OCI-LY7 (cell line): ENCODE data around the gene KRT36. TPM values are rescaled to one million over a fixed set of nuclear protein-coding genes. Genes with fewer than 3 reads are reported as not detected.

Source experiments
- BruUV-seq: library from RNA; stranded (reverse); fragments of 400-500 nt; replicated peaks from 2 replicates; lab custom pipeline; 2021; lab: Mats Ljungman, UMichigan
- CTCF ChIA-PET: fragments of 300-600 bp; sonication (Branson Sonifier 250); formaldehyde crosslinking; loops from one replicate; lab custom pipeline; 2022; ENCODE audit warnings: antibody characterized with exemption; ENCODE audit not compliant: unreplicated experiment; lab: Charles Lee
- POLR2A ChIA-PET: fragments of 300-600 bp; sonication (Branson Sonifier 250); formaldehyde crosslinking; loops from one replicate; lab custom pipeline; 2022; ENCODE audit warnings: antibody characterized with exemption; lab: Charles Lee
- DNase-seq: peaks from one replicate; pipeline ENCODE4 v3.0.0-alpha.2; 2015; ENCODE audit warnings: low spot score
- H2AFZ ChIP-seq: fragments of 200-600 bp; sonication (generic), shearing (Covaris generic); 2 replicates; pipeline ENCODE4 v1.6.1; 2014; ENCODE audit warnings: mild to moderate bottlenecking, antibody characterized with exemption, low read length, moderate library complexity
- H3K27ac ChIP-seq: fragments of 200-600 bp; sonication (generic); 2 replicates; pipeline ENCODE4 v1.5.1; 2014; ENCODE audit warnings: mixed run types, low read depth, mild to moderate bottlenecking, moderate library complexity, low read length, inconsistent platforms; ENCODE audit not compliant: poor library complexity, severe bottlenecking
- H3K36me3 ChIP-seq: fragments of 200-600 bp; sonication (generic); 2 replicates; pipeline ENCODE4 v1.6.1; 2014; ENCODE audit warnings: mild to moderate bottlenecking, antibody characterized with exemption, low read length, moderate library complexity, mixed read lengths; ENCODE audit not compliant: insufficient read depth
- H3K4me1 ChIP-seq: fragments of 200-600 bp; sonication (generic); 2 replicates; pipeline ENCODE4 v1.5.1; 2014; ENCODE audit warnings: mild to moderate bottlenecking, low read length; ENCODE audit not compliant: insufficient read depth, poor library complexity, severe bottlenecking
- H3K4me2 ChIP-seq: fragments of 200-600 bp; sonication (generic); 2 replicates; pipeline ENCODE4 v1.6.1; 2014; ENCODE audit warnings: mild to moderate bottlenecking, low read length
- H3K4me3 ChIP-seq: fragments of 200-600 bp; sonication (generic); 2 replicates; pipeline ENCODE4 v1.5.1; 2014; ENCODE audit warnings: mild to moderate bottlenecking, low read depth, low read length; ENCODE audit not compliant: poor library complexity, severe bottlenecking
- H3K79me2 ChIP-seq: fragments of 200-600 bp; sonication (generic); 2 replicates; pipeline ENCODE4 v1.6.1; 2016; ENCODE audit warnings: low read depth, mild to moderate bottlenecking, low read length, moderate library complexity, mixed read lengths; ENCODE audit not compliant: insufficient read depth
- H3K9me2 ChIP-seq: fragments of 200-600 bp; sonication (generic); 2 replicates; pipeline ENCODE4 v1.6.1; 2016; ENCODE audit warnings: mild to moderate bottlenecking, low read length, mixed read lengths; ENCODE audit not compliant: insufficient read depth
- H3K9me3 ChIP-seq: fragments of 200-600 bp; sonication (generic); 2 replicates; pipeline ENCODE4 v1.6.1; 2014; ENCODE audit warnings: mild to moderate bottlenecking, mixed run types, low read length, mixed read lengths
- H4K20me1 ChIP-seq: fragments of 200-600 bp; sonication (generic); 2 replicates; pipeline ENCODE4 v1.6.1; 2014; ENCODE audit warnings: mild to moderate bottlenecking, antibody characterized with exemption, low read length, moderate library complexity, mixed read lengths; ENCODE audit not compliant: insufficient read depth
- EZH2phosphoT487 ChIP-seq: fragments of 200-600 bp; sonication (generic); IDR thresholded peaks from 2 replicates; pipeline ENCODE4 v1.6.1; 2018; ENCODE audit warnings: low read depth, borderline replicate concordance, mild to moderate bottlenecking, mixed run types, antibody characterized with exemption, low read length, moderate library complexity, mixed read lengths
- intact Hi-C: fragments of 100-400 bp; cut with micrococcal nuclease; formaldehyde crosslinking; loops from one replicate; pipeline ENCODE4 v1.10.0; 2022; ENCODE audit not compliant: unreplicated experiment
- total RNA-seq, 2 experiments: library from RNA; depleted of rRNA in 1 of 2; stranded (reverse); fragments of >200 nt in 1 of 2; shearing (Covaris generic) in 1 of 2; gene quantifications; 2 replicates each; pipeline ENCODE4 v1.2.3, GENCODE V29; 2014 to 2022
- TF ChIP-seq, protein P1 (sequence below): fragments of 200-600 bp; sonication (generic); conservative IDR thresholded peaks from 2 replicates; pipeline ENCODE4 v1.5.1; 2014; ENCODE audit warnings: mild to moderate bottlenecking, antibody characterized with exemption, low read length, moderate library complexity, mixed read lengths

Gene KRT36
- total RNA-seq, 2 experiments from 2014 or later: not detected

DNA sequence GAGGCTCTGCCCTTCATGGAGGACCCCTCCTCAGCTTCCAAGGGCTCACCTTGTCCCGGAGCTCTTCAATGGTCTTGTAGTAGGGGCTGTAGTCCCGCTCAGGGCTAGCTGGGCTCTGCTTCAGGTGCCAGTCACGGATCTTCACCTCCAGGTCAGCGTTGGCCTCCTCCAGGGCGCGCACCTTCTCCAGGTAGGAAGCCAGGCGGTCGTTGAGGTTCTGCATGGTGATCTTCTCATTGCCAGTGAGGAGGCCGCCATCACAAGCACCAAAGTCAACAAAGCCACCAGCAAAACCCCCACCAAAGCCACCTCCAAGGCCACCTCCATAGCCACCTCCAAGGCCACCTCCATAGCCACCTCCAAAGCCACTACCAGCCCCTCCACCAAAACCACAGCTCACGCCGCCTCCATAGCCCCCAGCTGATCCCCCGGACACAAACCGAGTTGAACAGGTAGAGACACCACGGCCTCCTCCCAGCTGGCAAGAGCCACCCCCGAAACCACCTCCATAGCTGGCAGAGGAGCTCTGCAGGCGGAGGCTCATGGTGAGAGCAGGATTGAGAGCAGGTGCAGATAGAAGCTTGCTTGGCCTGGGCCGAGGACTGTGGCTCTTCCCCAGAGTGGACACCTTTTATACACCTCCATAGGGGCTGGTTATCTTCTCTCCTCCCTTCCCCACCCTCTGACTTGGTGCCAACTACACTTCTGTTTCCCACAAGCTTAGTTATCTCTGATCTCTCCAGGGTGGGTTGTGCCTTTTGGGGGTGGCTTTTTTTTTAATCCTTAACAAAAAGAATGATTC, 15.5 kb upstream of the KRT36 start, which contains the start of gene KRT13:
Gene KRT13, minus strand, starts transcription at position 606 of the 802 bp plus-strand sequence. Its CDS starts 62 bp downstream, at position 544.
- no peak for DNase-seq
- H3K4me1 ChIP-seq: no peaks in the 10 kb centered on the region
- H4K20me1 ChIP-seq: no peaks in the 10 kb centered on the region
- H3K36me3 ChIP-seq: no peaks in the 10 kb centered on the region
- no peaks in the 10 kb centered on the region for H3K9me2 ChIP-seq
- ChIA-PET CTCF (no interaction called here), POLR2A (no interaction called here)
- no peak within 1 kb of the TSS for H2AFZ ChIP-seq
- no peak within 1 kb of the TSS for H3K4me2 ChIP-seq
- no peak within 1 kb of the TSS for H3K27ac ChIP-seq
- intact Hi-C loops: no loop called here
- TF ChIP-seq, protein P1, sequence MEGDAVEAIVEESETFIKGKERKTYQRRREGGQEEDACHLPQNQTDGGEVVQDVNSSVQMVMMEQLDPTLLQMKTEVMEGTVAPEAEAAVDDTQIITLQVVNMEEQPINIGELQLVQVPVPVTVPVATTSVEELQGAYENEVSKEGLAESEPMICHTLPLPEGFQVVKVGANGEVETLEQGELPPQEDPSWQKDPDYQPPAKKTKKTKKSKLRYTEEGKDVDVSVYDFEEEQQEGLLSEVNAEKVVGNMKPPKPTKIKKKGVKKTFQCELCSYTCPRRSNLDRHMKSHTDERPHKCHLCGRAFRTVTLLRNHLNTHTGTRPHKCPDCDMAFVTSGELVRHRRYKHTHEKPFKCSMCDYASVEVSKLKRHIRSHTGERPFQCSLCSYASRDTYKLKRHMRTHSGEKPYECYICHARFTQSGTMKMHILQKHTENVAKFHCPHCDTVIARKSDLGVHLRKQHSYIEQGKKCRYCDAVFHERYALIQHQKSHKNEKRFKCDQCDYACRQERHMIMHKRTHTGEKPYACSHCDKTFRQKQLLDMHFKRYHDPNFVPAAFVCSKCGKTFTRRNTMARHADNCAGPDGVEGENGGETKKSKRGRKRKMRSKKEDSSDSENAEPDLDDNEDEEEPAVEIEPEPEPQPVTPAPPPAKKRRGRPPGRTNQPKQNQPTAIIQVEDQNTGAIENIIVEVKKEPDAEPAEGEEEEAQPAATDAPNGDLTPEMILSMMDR: no peak
- no peak for TF ChIP-seq EZH2phosphoT487
- H3K4me3 ChIP-seq: no peak within 1 kb of the TSS
- BruUV-seq: no TSS peak
- no peaks in the 10 kb centered on the region for H3K9me3 ChIP-seq
- H3K79me2 ChIP-seq: no peaks in the 10 kb centered on the region

DNA sequence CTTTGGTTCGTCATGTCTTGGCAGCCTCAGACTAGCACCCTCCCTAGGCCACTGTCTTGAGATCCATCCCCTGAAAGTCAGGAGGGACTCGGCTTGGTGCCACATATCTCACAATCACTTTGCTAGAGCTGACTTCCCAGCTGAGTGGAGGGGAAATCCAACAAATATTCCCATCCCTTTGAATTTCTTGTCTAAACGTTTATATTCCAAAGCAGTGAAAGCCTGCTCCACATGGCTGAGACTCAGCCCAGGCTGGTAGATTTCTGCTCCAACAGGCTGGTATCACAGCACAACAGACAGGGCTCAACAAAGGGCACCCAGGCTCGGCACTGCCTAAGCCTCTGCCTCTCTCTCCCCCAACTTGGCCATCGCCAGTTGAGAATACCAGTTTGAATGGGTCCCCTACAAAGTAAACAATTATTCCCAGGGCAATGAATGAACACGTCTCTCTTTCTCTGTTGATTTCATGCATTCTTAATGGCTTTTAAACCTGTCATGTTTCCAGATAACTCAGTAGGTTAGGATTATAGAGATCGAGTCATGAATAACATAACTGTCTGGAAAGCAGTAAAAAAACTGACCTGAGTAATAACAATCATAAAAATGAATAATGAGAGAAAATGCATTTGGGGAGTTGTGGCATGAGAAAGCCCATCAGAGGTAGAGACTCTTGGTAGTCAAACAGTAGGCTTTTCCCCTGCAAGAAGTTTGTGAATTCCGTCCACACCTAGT, 14.7 kb upstream of the KRT36 start:
- POLR2A ChIA-PET: no interaction called here

More for the DNA sequence above, 14.7 kb upstream of the KRT36 start:
- no peak overlapping the region for H3K4me2 ChIP-seq
- H2AFZ ChIP-seq: no peak overlapping the region
- no peak for TF ChIP-seq EZH2phosphoT487
- TF ChIP-seq, protein P1: no peak
- H3K4me3 ChIP-seq: no peak overlapping the region
- H3K4me1 ChIP-seq: no peaks in the 10 kb centered on the region
- no peaks in the 10 kb centered on the region for H4K20me1 ChIP-seq
- CTCF ChIA-PET: no interaction called here
- BruUV-seq: no TSS peak
- H3K79me2 ChIP-seq: no peaks in the 10 kb centered on the region
- no peaks in the 10 kb centered on the region for H3K36me3 ChIP-seq
- intact Hi-C loops: no loop called here
- no peaks in the 10 kb centered on the region for H3K9me2 ChIP-seq
- no peak for DNase-seq
- no peaks in the 10 kb centered on the region for H3K9me3 ChIP-seq
- no peak overlapping the region for H3K27ac ChIP-seq
